T-helper 2 cell treated with Interferon-gamma antibody and Interleukin-4, amounts not matched to agents 5 μg/mL and 100 μg/mL, for 36 hours (primary cell): ENCODE results near the gene SPTBN5.

ENCODE experiments used
- DNase-seq: peaks from one replicate; pipeline ENCODE4 v3.0.0; 2021; ENCODE audit warnings: low spot score
- H3K27ac Mint-ChIP-seq: one replicate; pipeline ENCODE4 v1.8.0; 2021; ENCODE audit warnings: mild to moderate bottlenecking, mixed read lengths
- H3K27me3 Mint-ChIP-seq: one replicate; pipeline ENCODE4 v1.8.0; 2021; ENCODE audit warnings: low read depth, mixed read lengths
- H3K36me3 Mint-ChIP-seq: one replicate; pipeline ENCODE4 v1.8.0; 2021; ENCODE audit warnings: low read depth, mixed read lengths
- H3K4me1 Mint-ChIP-seq: one replicate; pipeline ENCODE4 v1.8.0; 2021; ENCODE audit warnings: low read depth, mixed read lengths
- H3K4me3 Mint-ChIP-seq: one replicate; pipeline ENCODE4 v1.8.0; 2022; ENCODE audit warnings: mild to moderate bottlenecking, moderate library complexity, mixed read lengths
- H3K9me3 Mint-ChIP-seq: one replicate; pipeline ENCODE4 v1.8.0; 2021; ENCODE audit warnings: mixed read lengths

The SPTBN5 gene

DNA sequence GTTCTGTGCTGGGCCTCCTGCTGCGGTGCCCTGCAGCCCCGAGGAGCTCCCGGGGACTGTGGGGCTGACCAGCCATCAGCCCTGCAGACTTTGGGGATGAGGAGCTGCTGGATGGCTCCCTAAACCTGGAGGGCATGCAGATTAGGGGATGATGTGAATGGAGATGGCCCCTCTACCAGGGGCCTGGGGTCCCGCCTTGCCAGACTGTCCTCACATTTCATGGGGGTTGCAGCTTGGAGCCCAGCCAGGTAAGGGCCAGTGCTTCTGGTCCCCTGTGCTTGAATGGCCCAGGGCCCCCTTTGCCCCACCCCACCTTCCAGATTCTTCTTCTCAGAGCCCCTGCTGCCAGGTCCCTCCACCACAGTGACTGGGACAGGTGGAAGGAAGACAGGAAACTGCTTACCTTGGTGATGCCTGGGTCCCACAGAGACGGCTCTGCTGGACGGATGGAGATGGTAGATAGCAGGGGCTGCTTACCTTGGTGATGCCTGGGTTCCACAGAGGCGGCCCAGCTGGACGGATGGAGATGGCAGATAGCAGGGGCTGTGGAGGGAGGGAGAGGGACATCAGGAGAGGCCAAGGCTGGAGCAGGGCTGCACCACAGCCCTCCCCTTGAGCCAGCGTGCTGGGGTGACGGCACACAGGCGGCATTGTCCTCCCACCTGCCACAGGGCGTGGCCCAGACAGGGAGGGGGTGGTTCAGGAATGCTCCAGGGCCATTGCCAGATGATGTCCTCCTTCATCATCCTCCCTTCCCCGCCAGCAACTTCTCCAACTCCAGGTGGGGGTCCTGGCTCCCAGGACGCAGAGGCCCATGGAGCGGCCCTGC, at the start of gene SPTBN5:
TSS of gene SPTBN5 (minus strand) at position 632 of the 829 bp plus-strand sequence. CDS start at position 76, 556 bp downstream.
- no peaks in the 10 kb centered on the region for H3K36me3 Mint-ChIP-seq
- no peaks in the 10 kb centered on the region for H3K9me3 Mint-ChIP-seq
- no peaks in the 10 kb centered on the region for H3K27me3 Mint-ChIP-seq
- H3K4me3 Mint-ChIP-seq, result peak within 1 kb of the TSS; percentile 54
- peak within 1 kb of the TSS; percentile 93 for H3K27ac Mint-ChIP-seq
- no peak for DNase-seq
- peaks cover 25% of the 10 kb centered on the region for H3K4me1 Mint-ChIP-seq

DNA sequence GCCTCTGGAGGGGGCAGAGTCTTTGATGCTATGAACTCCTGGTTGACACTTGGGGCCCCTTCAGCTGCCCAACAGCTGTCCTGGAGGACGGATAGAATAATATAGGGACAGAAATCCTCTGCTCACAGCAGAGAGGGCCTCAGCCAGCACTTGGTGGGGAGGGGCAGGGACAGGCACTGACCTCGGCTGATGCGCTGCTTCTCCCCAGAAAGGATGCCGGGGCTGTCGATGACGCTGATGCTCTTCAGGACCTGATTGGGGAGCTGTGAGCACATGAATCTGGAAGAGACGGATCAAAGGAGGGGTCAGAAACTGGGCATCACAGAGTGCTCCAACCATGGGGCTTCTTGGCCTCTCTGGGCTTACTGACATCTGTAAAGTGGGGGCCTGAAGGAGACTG, 49.0 kb upstream of the SPTBN5 start:
- Mint-ChIP-seq H3K9me3 (no peaks in the 10 kb centered on the region), H3K27me3 (no peaks in the 10 kb centered on the region), H3K4me1 (peaks cover 16% of the 10 kb centered on the region), H3K27ac (no peak overlapping the region), H3K36me3 (peaks cover 13% of the 10 kb centered on the region), H3K4me3 (no peak overlapping the region)
- DNase-seq, result no peak

DNA sequence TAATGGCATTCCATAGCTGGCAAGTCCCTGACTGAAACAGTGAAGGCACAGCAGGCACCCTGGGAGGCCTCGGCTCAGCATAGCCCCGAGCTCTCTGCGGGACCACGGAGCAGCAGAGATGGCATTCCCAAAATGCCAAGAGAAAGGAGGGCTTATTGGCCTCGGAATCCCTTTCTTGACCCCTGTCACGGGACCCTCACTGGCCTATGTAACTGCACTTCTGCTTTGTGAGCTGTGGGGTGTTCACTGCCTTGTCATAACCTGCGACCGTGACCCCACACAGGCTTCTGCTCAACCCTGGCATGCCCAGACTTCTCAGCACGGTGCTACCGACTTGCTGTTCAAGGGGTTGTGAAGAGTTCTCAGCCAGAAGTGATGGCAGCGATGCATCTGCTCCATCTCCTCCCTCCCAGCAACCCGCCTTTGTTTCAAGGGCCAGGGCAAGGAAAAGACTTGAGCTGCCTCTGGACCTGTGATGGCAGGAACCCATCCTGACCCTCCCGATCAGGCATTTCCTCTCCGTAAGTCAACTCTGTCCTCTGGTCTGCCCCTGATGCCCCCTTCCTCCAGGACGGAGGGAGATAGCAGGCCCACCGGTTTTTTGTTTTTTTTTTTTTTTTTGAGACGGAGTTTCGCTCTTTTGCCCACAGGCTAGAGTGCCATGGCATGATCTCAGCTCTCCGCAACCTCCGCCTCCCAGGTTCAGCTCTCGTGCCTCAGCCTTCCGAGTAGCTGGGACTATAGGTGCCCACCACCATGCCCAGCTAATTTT, 48.0 kb upstream of the SPTBN5 start:
- Mint-ChIP-seq H3K27ac (no peak overlapping the region), H3K36me3 (peaks cover 13% of the 10 kb centered on the region), H3K27me3 (no peaks in the 10 kb centered on the region), H3K4me1 (peaks cover 27% of the 10 kb centered on the region), H3K9me3 (no peaks in the 10 kb centered on the region), H3K4me3 (no peak overlapping the region)
- DNase-seq, result no peak

DNA sequence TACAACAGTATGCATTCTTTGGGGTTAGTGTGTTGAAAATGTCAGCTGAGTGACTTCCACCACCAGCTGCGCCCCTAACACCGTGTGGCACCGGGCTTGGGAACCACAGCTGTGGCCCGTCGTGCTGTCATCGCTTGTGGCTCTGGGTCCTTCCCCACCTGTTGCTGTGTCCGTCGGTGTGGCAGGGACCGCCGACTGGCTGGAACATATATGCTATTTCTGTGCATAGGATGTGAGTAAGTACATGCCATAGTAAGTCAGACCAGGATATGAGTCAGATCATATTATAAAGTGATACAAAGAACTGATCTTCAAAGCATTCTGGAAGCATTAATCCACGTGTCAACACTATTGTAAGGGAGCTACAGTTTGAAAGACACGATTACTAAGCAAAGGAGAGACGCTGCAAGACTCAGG, 46.6 kb upstream of the SPTBN5 start:
- H3K27me3 Mint-ChIP-seq, result no peaks in the 10 kb centered on the region
- H3K4me1 Mint-ChIP-seq, result peaks cover 40% of the 10 kb centered on the region
- DNase-seq, result peak; percentile 55
- peaks cover 4% of the 10 kb centered on the region for H3K9me3 Mint-ChIP-seq
- peak overlapping the region; percentile 71 for H3K27ac Mint-ChIP-seq
- no peak overlapping the region for H3K4me3 Mint-ChIP-seq
- H3K36me3 Mint-ChIP-seq, result peaks cover 15% of the 10 kb centered on the region

DNA sequence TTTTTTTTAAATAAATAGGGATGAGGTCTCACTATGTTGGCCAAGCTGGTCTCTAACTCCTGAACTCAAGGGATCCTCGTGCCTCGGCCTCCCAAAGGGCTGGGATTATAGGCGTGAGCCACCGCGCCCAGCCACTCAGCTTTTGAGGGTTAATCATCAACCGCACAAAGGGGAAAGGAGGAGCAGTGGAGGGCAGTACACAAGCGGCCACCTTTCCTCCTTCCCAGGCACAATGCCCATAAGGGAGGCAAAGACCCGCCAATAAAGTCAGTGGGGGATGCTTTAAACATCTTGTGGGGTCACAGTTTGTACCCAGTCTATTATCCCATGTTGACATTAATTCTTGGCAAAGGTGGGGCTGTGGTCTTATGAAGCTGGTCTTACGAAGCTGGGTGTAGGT, 46.1 kb upstream of the SPTBN5 start:
- peaks cover 4% of the 10 kb centered on the region for H3K9me3 Mint-ChIP-seq
- H3K36me3 Mint-ChIP-seq, result peaks cover 15% of the 10 kb centered on the region
- H3K27ac Mint-ChIP-seq, result peak overlapping the region; percentile 71
- no peak for DNase-seq
- H3K4me3 Mint-ChIP-seq, result no peak overlapping the region
- H3K27me3 Mint-ChIP-seq, result no peaks in the 10 kb centered on the region
- peaks cover 44% of the 10 kb centered on the region for H3K4me1 Mint-ChIP-seq

DNA sequence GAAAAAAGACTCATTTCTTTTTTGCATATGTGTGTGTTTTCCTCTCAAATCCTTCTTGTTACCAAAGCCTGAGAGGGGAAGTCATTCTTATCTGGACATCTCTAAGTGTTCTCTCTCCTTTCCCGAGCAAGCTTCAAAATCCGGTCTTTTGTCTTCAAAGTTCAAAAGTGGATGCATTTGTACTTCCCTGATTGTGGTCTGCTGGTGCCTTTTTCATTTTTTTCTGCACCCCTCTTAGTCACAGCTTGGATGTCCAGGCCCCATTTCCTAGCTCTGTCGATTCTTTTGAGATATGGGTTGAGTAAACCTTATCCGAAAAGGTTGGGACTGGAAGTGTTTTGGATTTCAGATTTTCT, 43.7 kb upstream of the SPTBN5 start:
- no peak for DNase-seq
- H3K27ac Mint-ChIP-seq, result peak overlapping the region; percentile 100
- H3K36me3 Mint-ChIP-seq, result peaks cover 12% of the 10 kb centered on the region
- peaks cover 52% of the 10 kb centered on the region for H3K4me1 Mint-ChIP-seq
- H3K27me3 Mint-ChIP-seq, result no peaks in the 10 kb centered on the region
- H3K4me3 Mint-ChIP-seq, result peak overlapping the region; percentile 83
- peaks cover 4% of the 10 kb centered on the region for H3K9me3 Mint-ChIP-seq

DNA sequence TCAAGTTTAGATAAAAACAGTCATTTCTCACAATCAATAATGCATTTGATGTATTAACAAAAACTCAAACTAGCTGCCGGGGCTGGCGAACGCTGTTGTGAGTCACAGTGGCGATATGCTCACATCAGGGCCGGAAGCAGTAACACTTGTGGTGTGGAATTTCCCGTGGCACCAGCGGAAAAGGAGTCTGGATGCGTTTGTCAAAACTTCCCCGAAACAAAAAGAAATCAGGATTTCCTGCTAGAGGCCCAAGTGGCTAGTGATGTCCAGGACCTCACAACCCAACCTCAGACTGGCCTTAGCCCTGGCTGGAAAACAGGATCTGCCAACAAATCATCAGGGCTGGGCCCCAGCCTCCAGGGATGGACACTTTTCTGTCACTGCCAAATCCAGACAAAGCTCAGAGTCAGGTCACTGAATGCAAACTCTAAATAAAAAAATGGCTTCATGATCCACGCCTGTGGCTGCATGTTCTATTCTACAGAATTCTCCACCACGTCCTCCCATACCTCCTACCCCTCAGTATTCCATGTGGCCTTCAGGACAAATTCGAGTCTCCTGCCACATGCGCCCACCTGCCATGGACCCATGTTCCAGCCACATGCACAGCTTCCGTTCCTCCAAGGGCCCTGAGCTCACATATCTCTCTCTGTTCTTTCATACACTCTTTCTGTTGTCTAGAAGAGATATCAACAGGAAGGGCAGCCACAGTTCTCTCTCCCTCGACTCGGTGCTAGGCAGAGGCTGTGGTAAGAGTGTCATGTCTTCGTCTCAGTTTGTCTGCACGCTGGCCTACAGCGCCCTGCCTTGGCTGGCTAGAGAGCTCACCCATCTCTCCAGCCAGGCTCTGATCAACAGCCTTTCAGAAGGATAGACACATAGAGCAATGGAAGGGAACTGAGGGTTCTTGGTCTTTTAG, 43.1 kb upstream of the SPTBN5 start:
- peak; percentile 82 for DNase-seq
- Mint-ChIP-seq H3K9me3 (peaks cover 4% of the 10 kb centered on the region), H3K27ac (peak overlapping the region; percentile 100)

DNA sequence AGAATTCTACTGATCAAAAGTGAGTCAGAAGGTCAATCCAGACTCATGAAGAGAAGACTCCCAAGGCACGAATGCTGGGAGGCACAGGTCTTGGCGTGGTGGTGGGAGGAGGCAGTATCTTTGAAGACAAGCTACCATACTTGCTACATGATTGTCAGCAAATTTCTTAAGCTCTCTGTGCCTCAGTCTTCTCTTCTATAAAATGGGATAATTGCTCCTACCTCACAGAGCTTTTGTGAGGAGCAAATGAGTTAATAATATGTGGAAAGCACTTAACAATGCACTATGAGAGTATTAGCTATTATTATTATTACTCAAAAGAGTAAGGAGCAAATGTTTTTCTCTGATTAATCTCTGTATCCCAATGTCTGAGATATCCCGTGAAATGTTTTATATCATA, 42.3 kb upstream of the SPTBN5 start:
- Mint-ChIP-seq H3K27ac (peak overlapping the region; percentile 100), H3K4me3 (peak overlapping the region; percentile 83), H3K36me3 (peaks cover 11% of the 10 kb centered on the region), H3K4me1 (peaks cover 51% of the 10 kb centered on the region), H3K27me3 (no peaks in the 10 kb centered on the region), H3K9me3 (peaks cover 4% of the 10 kb centered on the region)
- no peak for DNase-seq

More for the DNA sequence above, 43.1 kb upstream of the SPTBN5 start:
- Mint-ChIP-seq H3K27me3 (no peaks in the 10 kb centered on the region), H3K4me3 (peak overlapping the region; percentile 83), H3K36me3 (peaks cover 12% of the 10 kb centered on the region), H3K4me1 (peaks cover 52% of the 10 kb centered on the region)

DNA sequence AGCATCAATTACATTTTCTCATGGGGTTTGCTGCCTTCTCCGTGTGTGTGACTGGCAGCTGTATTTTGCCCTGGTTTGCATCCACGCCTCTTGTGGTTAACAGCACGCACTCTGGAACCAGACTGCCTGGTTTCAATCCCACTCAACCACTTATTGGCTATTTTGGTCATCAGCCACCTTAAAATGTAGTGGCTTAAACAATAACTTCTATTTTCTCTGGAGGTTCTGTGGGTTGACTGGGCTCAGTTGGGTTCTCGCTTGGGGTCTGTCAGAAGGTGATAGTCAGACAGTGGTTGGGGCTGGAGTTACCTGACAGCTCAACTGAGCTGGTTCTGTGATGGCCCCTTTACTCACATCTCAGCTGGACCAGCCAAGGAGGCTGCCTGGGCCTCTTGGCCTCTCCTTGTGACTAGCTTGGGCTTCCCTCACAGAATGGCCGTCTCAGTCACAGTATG, 41.7 kb upstream of the SPTBN5 start:
- peaks cover 46% of the 10 kb centered on the region for H3K4me1 Mint-ChIP-seq
- H3K36me3 Mint-ChIP-seq, result peaks cover 7% of the 10 kb centered on the region
- DNase-seq, result peak; percentile 26
- peak overlapping the region; percentile 100 for H3K27ac Mint-ChIP-seq
- peaks cover 4% of the 10 kb centered on the region for H3K9me3 Mint-ChIP-seq
- H3K27me3 Mint-ChIP-seq, result no peaks in the 10 kb centered on the region
- H3K4me3 Mint-ChIP-seq, result peak overlapping the region; percentile 69

DNA sequence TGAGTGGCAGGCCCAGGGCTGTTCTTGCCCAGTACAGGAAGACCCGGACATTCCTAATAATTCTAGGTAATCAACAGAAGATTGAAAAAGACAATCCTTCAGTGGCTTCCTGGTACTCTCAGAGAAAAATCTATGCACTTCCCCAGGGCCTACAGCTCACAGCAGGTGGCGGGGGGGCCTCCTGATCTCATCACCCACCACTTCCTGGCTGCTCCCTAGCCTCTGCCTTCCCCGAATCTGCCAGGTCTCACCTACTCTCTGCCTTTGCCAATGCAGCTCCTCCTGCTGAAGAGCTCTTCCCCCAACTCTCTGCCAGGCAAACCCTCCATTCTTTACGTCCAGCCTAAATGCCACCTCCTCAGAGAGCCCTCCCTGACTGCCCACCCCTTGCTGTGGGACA, 41.0 kb upstream of the SPTBN5 start:
- Mint-ChIP-seq H3K36me3 (peaks cover 2% of the 10 kb centered on the region), H3K4me3 (peak overlapping the region; percentile 69), H3K4me1 (peaks cover 44% of the 10 kb centered on the region), H3K27me3 (no peaks in the 10 kb centered on the region), H3K9me3 (peaks cover 4% of the 10 kb centered on the region), H3K27ac (peak overlapping the region; percentile 100)
- DNase-seq, result peak; percentile 66

DNA sequence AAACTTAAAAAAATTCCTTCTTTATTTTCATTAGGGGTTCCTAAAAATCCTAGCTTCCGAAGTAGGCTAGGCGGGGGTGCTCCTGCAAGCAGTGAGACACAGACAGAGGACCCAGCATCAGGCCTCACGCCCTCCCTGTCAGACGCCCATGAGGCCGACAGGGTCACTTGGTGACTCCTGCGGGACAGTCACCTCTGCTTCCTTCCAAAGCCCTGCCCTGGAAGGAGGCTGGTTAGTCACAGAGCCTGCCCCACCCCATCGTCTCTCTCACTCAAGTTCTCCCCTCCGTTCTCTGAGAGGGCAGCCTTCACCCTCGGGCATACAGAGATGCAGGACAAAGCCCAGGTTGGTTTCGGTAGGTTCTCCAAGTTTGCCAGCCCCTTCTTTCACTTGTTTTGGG, 39.9 kb upstream of the SPTBN5 start:
- Mint-ChIP-seq H3K4me1 (peaks cover 48% of the 10 kb centered on the region), H3K4me3 (peak overlapping the region; percentile 28), H3K9me3 (peaks cover 4% of the 10 kb centered on the region), H3K27ac (peak overlapping the region; percentile 100), H3K27me3 (no peaks in the 10 kb centered on the region), H3K36me3 (peaks cover 2% of the 10 kb centered on the region)
- no peak for DNase-seq

DNA sequence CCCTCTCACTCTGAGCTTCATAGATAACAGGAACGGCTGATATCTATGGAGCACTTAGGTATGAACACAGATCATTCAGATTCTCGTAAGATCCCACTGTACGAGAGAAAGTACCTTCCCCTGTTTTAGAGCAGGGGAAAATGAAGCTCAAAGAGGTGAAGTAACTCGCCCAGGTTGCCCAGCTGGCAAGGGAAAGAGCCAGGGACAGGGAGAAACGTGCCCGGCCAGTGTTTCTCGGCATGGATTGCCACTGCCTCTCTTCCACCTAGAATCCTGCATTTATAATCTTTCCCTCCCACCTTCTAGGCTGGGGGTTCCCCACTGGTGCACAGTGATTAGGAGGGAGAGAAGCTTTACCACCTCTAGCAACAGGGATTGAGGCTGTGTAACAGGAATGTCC, 39.5 kb upstream of the SPTBN5 start:
- no peak for DNase-seq
- Mint-ChIP-seq H3K4me3 (no peak overlapping the region), H3K36me3 (peaks cover 2% of the 10 kb centered on the region), H3K4me1 (peaks cover 47% of the 10 kb centered on the region), H3K9me3 (peaks cover 4% of the 10 kb centered on the region), H3K27me3 (no peaks in the 10 kb centered on the region), H3K27ac (no peak overlapping the region)

DNA sequence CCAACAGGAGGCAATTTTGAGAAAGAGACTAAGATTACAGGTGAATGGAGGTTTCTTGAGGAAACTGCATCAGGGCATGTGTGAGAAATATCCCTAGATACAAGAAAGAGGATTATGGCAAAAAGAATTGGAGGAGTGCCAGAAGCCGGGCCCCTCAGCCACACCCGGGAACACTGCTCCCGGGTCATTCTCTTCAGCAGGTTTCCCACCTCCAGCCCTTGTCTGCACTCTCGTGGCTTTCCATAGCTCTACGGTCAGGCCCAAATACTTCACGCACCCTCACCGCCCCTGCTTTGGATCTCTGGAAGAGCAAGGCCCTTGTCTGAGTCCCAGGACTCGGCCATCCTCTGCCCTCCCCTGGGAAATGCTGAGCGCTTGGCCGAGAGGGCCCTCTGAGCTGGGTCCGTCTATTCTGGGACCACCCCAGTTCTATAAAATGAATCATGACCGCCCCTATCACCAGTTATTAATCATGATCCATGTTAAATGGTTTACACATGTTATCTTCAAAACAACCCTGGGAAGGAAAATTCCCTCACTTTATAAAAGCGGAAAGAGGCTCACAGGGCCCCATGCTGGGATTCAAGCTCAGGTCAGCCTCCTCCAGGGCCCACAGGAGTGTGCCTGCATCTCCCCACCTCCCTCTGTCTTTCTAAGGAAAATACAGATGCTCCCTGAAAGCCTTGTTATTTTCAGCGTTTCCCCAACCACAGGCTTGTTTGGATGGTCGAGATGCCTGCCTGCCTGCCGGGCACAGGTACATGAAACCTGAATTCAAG, 38.8 kb upstream of the SPTBN5 start:
- H3K4me1 Mint-ChIP-seq, result peaks cover 41% of the 10 kb centered on the region
- peaks cover 4% of the 10 kb centered on the region for H3K9me3 Mint-ChIP-seq
- H3K4me3 Mint-ChIP-seq, result no peak overlapping the region
- peaks cover 2% of the 10 kb centered on the region for H3K36me3 Mint-ChIP-seq
- H3K27me3 Mint-ChIP-seq, result no peaks in the 10 kb centered on the region
- DNase-seq, result no peak
- H3K27ac Mint-ChIP-seq, result no peak overlapping the region
